Measurements from ENCODE around the gene MIOS.

Gene MIOS

DNA sequence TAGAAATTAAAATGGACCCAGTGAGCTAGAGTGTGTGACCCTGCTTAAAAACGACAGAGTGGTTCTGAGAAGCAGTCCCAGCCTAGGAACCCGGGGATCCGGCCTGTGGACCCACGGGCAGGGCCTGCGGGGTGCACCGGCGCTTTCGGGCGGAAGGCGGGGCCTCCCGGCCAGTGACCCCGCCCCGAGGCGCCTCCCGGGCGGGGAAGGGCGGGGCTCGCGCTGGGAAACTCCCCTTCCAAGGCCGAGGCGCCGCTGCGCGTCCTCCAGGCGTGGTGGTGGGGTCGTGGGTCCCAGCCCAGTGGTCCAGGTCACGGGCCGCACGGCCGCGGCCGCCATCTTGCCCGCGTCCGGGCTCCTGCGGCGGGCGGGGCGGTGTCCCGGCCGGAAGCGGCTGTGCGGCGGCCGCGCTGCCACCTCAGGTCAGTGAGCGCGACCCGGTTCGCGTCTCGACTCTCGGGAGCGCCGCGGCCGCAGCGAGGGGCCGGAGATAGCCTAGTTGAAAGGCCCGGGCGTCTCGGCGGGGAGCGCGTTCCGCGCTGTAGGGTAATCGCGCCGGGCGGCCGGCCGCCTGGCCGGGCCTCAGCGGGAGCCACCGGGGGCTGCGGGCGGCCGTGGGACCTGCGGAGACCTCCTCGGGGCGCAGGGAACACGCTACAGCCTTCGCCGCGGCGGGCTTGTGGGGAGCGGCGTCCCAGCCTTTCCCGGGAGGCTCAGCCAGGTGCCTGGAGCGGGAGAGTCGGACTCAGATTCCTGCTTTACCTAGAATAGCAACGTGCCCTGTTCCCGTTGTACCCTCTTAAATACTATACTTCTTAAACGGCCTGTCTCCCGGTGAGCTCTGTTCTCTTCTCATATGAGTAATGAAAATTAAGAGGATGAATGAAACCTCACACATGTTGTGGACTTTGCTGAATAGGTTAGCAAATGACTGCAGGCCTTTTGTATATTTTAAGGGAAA, at the start of gene MIOS:
Gene MIOS (plus strand): TSS at position 234 of the 961 bp plus-strand sequence. CDS start 5,592 bp downstream, outside the sequence.
- peak; percentile 7 to 89 (median 71) for DNase-seq

DNA sequence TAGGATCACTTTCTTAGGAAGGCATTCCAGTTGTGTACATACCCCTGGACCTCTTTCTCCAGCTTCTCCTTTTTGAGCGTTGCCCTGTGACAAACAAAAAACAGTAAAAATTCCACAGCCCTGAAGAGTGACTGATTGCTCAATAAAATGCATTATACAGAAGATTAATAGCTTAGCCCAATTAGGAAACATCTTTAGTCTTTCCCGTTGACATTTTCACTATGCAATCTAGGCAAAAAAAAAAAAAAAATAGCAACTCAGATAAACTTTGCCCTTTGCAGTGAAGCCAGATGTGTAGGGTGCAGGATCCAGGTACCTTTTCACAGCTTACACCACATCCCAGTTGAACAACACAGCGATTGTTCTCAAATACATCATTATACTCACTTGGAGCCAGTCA, 48.9 kb upstream of the MIOS start:
- DNase-seq, result no peak

GRCh38 chr7:7519056-7519455, 47.6 kb upstream of the MIOS start:
- no peak for DNase-seq

DNA sequence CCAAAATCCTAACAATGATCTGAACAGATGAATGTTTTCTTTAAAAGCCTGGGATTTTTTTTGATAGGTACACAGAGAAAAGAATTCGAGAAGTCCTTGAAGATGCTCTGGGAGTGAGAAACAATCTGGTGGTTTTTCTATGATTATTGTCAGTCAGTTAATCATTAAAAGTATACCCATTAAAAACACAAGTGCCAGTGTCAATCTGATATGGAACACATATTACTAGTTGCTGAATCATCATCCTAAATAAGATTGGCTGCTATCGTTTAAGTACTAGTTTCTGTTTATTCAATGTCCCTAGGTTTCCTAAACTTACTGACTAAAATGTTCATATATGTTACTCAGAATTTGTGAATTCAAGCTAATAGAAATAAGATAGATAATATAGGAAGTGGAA, 47.2 kb upstream of the MIOS start:
- no peak for DNase-seq

DNA sequence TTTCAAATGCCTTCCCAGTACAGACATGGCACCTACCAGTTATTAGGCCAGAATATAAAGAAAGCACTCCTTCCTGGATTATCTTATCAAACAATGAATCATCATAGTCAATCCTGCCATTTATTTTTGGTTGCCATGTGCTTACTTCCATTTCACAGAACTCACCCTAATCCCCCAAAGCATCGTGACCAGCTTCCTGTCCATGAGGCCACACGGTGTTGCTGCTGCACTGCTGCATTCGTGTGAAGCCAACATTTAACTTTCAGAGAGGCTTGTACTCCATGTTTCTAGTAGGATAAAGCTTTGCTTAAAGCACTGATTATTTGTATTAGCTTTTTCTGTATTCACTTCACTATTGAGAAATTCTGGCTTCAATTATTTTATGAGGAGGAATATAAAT, 45.4 kb upstream of the MIOS start:
- no peak for DNase-seq

- no peak for DNase-seq
Observed at GRCh38 chr7:7522421-7522820, 44.3 kb upstream of the MIOS start.

DNA sequence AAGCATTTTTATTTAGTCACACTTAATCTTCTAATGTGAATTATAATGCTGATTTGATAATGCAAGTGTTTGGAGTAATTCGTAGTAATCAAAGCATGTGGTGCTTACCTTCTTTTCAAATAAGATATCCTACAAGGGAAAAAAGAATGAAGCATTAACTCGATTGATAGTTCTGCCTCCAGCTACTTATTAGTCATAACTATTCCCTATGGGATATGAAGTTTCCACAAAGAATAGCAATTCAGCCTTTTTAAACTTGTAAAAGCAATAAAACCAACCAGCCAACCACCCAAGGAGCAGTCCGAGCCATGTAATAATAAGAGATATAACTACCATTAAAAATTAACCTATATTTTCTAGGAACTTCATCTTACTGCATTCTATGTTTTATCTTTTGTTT, 42.6 kb upstream of the MIOS start:
- DNase-seq, result no peak

GRCh38 chr7:7526006-7526405, 40.7 kb upstream of the MIOS start:
- DNase-seq, result no peak

DNA sequence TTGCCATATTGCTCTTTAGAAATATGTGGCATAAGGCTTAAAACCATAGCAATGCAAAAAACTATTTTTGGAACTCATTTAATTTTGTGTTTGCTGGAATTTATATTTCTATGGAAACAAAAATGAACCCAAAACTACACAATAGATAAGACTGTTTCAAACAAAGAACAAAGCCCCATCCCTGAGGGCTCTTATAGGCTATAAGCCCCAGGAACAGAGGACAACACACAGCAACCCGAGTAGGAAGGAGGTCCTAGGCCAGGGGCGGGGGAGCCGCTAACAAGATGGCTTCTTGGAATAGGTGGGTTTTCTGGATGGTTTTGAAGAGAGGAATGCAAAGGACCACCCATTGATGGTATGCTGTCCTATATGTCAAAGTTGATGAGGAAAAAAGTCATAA, 39.6 kb upstream of the MIOS start:
- DNase-seq, result no peak

DNA sequence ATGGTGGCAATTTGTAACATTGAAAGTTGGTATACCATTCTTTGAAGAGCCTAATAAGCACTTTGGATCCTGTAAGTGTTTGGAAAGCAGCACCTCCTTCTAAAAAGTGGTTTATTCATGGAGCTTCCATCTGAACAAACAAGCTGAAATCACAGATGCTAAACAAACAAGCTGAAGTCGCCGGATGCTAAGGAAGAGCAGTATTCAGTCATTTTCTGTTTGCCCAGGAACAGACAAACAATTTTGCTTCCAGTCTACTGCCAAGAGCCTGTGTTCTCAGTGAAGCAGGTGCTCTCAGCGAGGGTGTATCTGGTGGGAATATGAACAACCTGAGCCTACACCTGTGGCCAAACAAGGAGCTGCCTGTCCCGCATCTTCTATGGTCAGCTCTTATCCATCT, 37.4 kb upstream of the MIOS start:
- DNase-seq, result no peak

DNA sequence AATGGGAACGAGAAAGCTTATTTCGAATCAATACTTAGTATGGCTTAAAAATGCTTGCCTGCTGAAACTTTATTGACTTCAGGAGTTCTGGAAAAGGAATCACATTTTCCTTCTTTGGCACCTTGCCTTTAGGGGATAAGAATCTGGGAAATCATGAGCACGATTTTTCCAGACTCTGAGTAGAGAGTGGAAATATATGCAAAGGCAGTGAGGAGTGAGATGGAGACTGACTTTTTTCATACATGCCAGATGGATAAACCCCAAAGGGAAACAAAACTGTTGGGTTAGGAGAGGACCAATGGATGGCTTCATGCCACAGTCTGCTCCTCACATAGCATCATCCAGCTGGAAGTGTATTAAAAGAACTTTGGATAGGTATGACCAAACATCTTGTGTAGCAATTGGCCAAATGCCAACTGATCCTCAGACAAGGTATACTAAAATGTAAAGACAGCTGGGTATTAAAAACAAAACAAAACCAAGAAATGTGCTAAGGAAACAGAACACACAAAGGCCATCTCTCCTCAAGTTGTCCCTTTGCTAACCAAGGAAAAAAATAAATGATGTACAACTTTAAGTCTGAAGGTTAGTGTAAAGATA, 32.8 kb upstream of the MIOS start:
- DNase-seq, result no peak

DNA sequence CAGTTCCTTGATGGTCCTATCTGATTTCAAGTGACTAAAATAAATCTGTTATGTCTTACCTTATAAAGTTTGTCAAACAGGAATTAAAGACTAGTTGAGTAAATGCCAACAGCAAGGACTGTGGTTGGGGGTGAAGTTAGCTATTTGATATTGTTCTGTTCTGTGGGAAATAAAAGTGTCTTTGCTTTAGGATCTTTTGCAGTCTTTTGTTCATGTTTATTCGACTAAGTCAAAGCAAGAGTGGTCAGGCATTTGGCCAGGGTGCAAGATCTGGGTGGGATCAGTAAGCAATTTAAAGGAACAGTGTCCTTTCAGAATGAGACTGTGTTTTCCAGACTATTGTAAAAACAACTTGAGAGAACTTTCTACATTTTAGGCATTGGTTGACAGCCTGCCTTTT, 31.0 kb upstream of the MIOS start, which contains the start of gene COL28A1:
Gene COL28A1 (minus strand): TSS at position 183 of the 400 bp plus-strand sequence. CDS start 2,998 bp downstream, outside the sequence.
- no peak for DNase-seq

- no peak for DNase-seq
Observed at GRCh38 chr7:7536396-7537019, 30.2 kb upstream of the MIOS start.

GRCh38 chr7:7537711-7538110, 29.0 kb upstream of the MIOS start:
- no peak for DNase-seq

GRCh38 chr7:7539152-7539551, 27.5 kb upstream of the MIOS start:
- DNase-seq, result no peak

GRCh38 chr7:7539711-7540110, 27.0 kb upstream of the MIOS start:
- no peak for DNase-seq

DNA sequence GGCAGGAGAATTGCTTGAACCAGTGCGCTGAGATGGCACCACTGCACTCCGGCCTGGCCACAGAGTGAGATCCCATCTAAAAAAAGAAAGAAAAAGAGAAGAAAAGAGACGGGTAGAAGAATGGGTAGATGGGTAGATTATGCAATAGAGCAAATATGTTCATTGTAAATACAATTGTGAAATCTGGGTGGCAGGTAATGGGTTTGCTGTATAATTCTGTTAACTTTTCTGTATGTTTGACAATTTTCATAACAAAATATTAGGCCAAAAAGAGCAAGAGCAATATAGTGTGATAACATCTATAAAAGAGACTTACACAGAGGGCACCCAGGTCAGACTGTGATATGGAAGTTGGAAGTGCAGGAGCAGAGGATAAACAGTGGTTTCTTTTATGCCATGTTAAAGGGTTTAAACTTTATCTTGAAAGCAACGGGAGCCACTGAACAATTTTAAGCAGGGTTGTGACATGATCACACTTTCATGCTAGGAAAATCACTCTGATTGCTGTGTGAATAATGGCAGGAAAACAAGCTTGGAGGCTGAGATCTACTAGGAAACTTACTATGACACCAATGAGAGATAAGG, 24.3 kb upstream of the MIOS start:
- no peak for DNase-seq

- no peak for DNase-seq
Observed at GRCh38 chr7:7548407-7548806, 18.3 kb upstream of the MIOS start.

GRCh38 chr7:7550663-7551062, 16.0 kb upstream of the MIOS start:
- DNase-seq, result no peak

GRCh38 chr7:7552199-7552598, 14.5 kb upstream of the MIOS start:
- no peak for DNase-seq

GRCh38 chr7:7553386-7553785, 13.3 kb upstream of the MIOS start:
- no peak for DNase-seq

DNA sequence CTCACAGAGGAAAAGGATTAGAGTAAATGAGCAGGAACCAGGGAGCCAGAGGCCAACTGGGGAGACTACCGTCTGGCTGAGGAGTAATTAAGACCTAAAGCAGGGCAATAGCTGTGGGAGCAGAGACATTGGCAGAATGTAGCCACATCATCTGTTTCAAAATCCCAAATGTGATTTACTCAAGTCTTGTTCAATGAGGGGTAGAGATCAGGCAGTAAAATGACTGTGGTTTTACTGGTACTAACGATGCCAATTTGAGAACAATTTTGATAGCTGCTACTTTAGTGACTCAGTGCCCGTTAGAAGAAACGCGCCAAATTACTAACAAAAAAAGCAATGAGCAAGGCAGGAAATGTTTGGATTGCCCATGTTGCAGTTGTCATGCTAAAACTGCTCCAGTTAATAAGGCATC, 12.7 kb upstream of the MIOS start:
- DNase-seq, result no peak
